GM18526 (cell line): Measurements from ENCODE around the gene YEATS2.

Experiments used
- POLR2A ChIP-seq: IDR thresholded peaks from 3 replicates; pipeline ENCODE4 v1.6.1; 2011; ENCODE audit not compliant: insufficient read length; ENCODE audit errors: extremely low read depth

The YEATS2 gene

DNA sequence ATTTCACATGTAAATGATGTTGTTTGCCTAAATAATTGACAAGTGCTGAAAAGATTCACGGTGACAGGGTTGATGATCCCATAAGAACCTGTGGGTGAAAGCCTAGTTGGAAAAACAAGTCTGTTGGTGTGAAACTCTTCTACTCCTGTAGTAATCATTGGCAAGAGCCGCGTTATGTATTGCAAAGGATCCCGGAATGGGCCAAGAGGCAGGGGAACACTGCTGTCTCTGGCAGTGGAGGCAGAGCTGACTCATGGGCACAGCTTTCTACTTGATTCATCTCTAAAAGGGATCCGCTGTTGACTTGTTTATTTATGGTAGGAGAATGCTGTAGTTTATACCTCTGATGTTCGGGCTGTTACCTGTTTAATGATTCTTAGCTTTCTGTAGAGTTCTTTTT is 64.7 kb downstream of the YEATS2 start:
- TF ChIP-seq POLR2A, result no peak

DNA sequence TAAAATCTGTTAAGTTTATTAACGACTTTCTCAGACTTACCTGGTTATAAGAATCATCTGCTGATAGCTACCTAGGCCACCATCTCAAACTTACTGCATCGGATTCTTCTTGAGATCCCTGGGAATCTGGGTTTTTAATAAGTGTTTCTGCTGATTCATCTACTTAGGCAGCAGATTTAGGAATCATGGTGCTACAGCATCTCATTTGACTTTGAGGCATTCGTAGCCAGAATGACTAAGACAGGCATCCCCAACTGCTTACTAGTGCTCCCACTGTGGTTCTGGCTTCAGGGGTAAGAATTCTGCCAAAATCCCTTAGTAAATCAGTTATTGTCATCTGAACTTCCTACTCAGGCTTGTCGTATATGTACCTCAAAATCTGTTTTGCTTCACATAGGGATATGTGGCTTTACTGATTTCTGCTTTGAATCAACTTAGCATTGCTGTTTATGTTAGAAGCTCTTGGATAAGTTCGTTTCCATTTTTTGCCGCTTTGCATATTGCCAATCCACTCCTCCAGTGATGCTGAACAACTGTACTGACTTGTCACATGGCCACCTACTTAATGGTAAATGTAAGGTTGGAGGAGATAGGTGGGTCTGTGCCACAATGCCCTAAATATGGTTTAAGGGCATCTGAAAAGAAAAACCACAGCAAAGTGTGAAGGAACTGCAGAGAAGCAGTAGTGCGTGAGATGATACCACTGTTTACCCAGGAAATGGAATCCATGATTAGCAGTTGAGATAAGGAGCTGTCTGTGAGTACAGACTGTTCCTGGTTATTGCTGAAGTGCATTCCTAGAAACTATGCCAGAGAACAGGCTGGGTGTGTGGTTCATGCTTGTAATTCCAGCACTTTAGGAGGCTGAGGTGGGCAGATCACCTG is 67.5 kb downstream of the YEATS2 start:
- no peak for TF ChIP-seq POLR2A

- TF ChIP-seq POLR2A, result no peak
Measured at GRCh38 chr3:183766107-183766506, 68.5 kb downstream of the YEATS2 start.

DNA sequence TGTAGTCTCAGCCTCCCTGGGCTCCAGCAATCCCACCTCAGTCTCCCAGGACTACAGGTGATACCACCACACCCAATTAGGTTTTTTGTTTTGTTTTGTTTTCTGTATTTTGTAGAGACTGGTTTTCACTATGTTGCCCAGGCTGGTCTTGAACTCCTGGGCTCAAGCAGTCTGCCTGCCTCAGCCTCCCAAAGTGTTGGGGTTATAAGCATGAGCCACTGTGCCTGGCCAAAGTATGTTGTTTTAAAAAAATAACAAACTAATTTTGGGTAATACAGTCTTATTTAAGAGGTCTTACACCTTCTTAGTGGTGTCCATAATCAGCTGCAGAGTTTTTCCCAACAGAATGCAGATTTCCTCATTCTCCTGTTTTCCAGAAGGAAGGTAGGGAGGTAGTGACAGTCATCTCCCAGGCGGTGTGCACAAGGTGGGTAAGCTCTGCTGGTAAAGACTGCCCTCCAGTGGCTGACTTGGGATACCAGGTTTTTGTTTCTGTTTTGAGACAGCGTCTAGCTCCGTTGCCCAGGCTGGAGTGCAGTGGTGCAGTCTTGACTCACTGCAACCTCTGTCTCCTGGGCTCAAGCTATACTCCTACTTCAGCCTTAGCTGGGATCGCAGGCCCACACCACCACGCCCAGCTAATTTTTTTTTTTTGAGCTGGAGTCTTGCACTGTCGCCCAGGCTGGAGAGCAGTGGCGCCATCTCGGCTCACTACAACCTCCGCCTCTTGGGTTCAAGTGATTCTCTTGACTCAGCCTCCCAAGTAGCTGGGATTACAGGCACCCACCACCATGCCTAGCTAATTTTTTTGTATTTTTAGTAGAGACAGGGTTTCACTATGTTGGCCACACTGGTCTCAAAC is 69.4 kb downstream of the YEATS2 start:
- TF ChIP-seq POLR2A, result no peak

- no peak for TF ChIP-seq POLR2A
Measured at GRCh38 chr3:183768114-183768513, 70.5 kb downstream of the YEATS2 start.

DNA sequence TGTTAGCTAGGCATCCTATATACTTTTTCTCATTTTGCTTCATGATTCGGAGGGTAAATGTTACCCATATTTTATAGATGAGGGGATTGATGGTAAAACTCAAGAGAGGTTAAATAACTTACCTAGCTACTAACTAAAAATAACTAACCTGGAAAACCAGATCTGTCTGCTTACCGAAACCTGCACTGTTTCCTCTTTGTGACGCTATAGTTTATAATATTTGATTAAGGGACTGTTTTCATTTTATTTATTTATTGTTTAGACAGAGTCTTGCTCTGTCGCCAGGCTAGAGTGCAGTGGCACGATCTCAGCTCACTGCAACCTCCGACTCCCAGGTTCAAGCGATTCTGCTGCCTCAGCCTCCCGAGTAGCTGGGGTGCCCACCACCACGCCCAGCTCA is 71.9 kb downstream of the YEATS2 start:
- no peak for TF ChIP-seq POLR2A

DNA sequence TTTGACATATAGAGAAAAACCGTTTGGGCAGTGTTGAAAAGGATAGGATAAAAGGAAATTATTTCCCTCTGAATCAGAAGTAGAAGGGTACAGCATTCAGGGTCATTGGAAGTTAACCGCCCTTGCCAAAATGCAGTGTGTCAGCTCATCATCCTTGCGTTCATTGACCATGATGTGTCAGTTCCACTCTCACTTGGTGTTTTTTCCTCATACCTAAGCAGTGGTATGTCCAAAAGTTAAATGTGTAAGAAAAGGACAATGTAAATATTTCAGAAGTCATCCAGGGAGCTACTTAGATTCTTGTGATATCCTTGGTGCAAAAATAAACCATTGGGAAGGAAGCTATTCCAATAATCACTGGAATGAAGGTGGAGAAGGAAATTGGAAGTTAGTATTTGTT is 77.0 kb downstream of the YEATS2 start:
- TF ChIP-seq POLR2A, result no peak

GRCh38 chr3:183775781-183776180 is 78.2 kb downstream of the YEATS2 start:
- no peak for TF ChIP-seq POLR2A

- TF ChIP-seq POLR2A, result no peak
Measured at GRCh38 chr3:183777016-183777618, 79.5 kb downstream of the YEATS2 start.

DNA sequence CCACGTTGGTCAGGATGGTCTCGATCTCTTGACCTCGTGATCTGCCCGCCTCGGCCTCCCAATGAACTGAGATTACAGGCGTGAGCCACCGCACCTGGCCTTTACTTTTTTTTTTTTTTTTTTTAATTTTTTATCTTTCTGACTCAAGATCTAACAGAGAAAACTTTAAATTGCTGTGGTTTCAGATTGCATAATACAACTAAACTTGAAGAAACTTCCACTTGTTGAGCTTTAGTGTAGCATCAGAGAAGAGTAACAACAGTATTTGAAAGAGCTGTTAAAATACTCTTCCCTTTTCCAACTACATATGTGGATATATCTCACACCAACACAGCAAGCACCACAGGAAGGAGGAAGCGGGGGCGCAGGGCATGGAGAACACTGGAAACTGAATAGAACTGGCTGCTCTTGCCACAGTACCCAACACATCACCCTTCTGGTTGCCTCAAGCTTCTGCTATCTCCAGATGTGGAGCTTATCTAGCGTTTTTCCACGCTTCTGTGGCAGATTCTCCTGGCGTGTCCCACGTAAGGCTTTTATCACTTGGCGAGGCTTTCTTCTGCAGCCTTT is 82.4 kb downstream of the YEATS2 start:
- no peak for TF ChIP-seq POLR2A

GRCh38 chr3:183781246-183781645 is 83.6 kb downstream of the YEATS2 start:
- TF ChIP-seq POLR2A, result no peak

GRCh38 chr3:183782576-183783276 is 85.1 kb downstream of the YEATS2 start:
- no peak for TF ChIP-seq POLR2A

GRCh38 chr3:183789826-183790225 is 92.2 kb downstream of the YEATS2 start:
- no peak for TF ChIP-seq POLR2A

- TF ChIP-seq POLR2A, result no peak
Measured at GRCh38 chr3:183790700-183791099, 93.1 kb downstream of the YEATS2 start.

DNA sequence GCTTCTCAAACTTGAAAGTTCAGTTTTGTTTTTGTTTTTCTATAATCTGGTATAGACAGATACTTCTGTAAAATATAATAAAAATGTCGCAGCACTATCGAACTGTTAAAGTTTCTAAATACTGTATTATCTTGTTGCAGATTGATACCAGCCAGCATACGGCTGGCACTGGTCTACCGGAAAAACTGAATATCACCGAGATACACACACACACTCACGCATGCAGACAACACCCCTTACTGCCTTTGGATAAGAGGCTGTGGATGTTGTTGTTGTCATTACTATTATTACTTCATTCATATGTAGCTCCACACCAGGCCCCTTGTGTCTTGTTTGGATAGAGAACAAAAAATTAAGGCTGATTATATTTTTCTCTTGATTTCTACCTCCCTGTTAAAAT is 95.4 kb downstream of the YEATS2 start:
- no peak for TF ChIP-seq POLR2A
